Endothelial cell of umbilical vein (primary cell): ENCODE measurements around the gene CAPN5. TPM values are rescaled to one million over a fixed set of nuclear protein-coding genes. Genes with fewer than 3 reads are reported as not detected.

Source experiments
- BruUV-seq: library from RNA; stranded (reverse); fragments of 400-500 nt; replicated peaks from 2 replicates; lab custom pipeline; 2021; lab: Mats Ljungman, UMichigan
- CTCF ChIA-PET: fragments of 300-600, 350-600 bp; sonication (Branson Sonifier 250); formaldehyde crosslinking; loops from one replicate; lab custom pipeline; 2021; ENCODE audit warnings: antibody characterized with exemption, inconsistent platforms; lab: Charles Lee
- POLR2A ChIA-PET: fragments of 300-600, 350-600 bp; sonication (Branson Sonifier 250); formaldehyde crosslinking; loops from one replicate; lab custom pipeline; 2021; ENCODE audit warnings: antibody characterized with exemption, inconsistent platforms; lab: Charles Lee
- DNase-seq: peaks from one replicate; pipeline ENCODE4 v3.0.0-alpha.2; 2011; ENCODE audit warnings: low read depth, low spot score
- FAIRE-seq: peaks from 2 replicates; lab custom pipeline; 2011; peaks lifted over from hg19 to GRCh38; lab: Jason Lieb, UNC
- H2AFZ ChIP-seq: 2 replicates; pipeline ENCODE4 v1.6.0; 2012; ENCODE audit warnings: low read depth, low read length, control low read depth, inconsistent platforms
- H3K27ac ChIP-seq: 2 replicates; pipeline ENCODE4 v1.5.1; 2011; ENCODE audit warnings: low read depth, mild to moderate bottlenecking, control low read depth, low read length, moderate library complexity; ENCODE audit not compliant: insufficient read depth
- H3K27me3 ChIP-seq, 2 experiments: 2 replicates each; pipeline versions ENCODE4 v1.6.0 to v1.6.1; 2011; ENCODE audit warnings: low read length in 2 of 2, mixed read lengths in 1 of 2; ENCODE audit not compliant: control insufficient read depth in 2 of 2, insufficient read depth in 2 of 2
- H3K36me3 ChIP-seq, 2 experiments: 2 replicates in 1 of 2; 3 replicates in 1 of 2; pipeline ENCODE4 v1.5.1; 2011; ENCODE audit warnings: low read length in 2 of 2, mild to moderate bottlenecking in 1 of 2, moderate library complexity in 1 of 2; ENCODE audit not compliant: control insufficient read depth in 2 of 2, insufficient read depth in 2 of 2; ENCODE audit errors: extremely low read depth in 1 of 2
- H3K4me1 ChIP-seq: 3 replicates; pipeline ENCODE4 v1.5.1; 2011; ENCODE audit warnings: mild to moderate bottlenecking, low read length; ENCODE audit not compliant: control insufficient read depth, insufficient read depth; ENCODE audit errors: extremely low read depth
- H3K4me2 ChIP-seq: 2 replicates; pipeline ENCODE4 v1.6.1; 2011; ENCODE audit warnings: low read length, control low read depth, mixed read lengths; ENCODE audit not compliant: insufficient read depth
- H3K4me3 ChIP-seq, 3 experiments: fragments of 200-600 bp in 1 of 3; sonication (generic), shearing (Covaris generic) in 1 of 3; replicated peaks in 1 of 3; 2 replicates each; pipeline ENCODE4 v1.5.1; 2011 to 2016; ENCODE audit warnings: control low read depth in 3 of 3, low read length in 3 of 3, mild to moderate bottlenecking in 2 of 3, inconsistent platforms in 1 of 3, low read depth in 1 of 3, moderate library complexity in 1 of 3; ENCODE audit not compliant: insufficient read depth in 1 of 3
- H3K79me2 ChIP-seq: 2 replicates; pipeline ENCODE4 v1.6.0; 2012; ENCODE audit warnings: low read length, inconsistent platforms; ENCODE audit not compliant: control insufficient read depth, insufficient read depth
- H3K9ac ChIP-seq: replicated peaks from 2 replicates; pipeline ENCODE3; 2011; ENCODE audit warnings: low read length, control low read depth; ENCODE audit not compliant: insufficient read depth; ENCODE audit errors: extremely low read depth
- H3K9me1 ChIP-seq: replicated peaks from 3 replicates; pipeline ENCODE4 v1.6.0; 2011; ENCODE audit warnings: mild to moderate bottlenecking, low read length; ENCODE audit not compliant: control insufficient read depth, insufficient read depth; ENCODE audit errors: extremely low read depth
- H3K9me3 ChIP-seq: replicated peaks from 2 replicates; pipeline ENCODE4 v1.5.1; 2012; ENCODE audit warnings: low read length, inconsistent platforms; ENCODE audit not compliant: control insufficient read depth, insufficient read depth
- H4K20me1 ChIP-seq: replicated peaks from 2 replicates; pipeline ENCODE3; 2011; ENCODE audit warnings: mild to moderate bottlenecking, low read length; ENCODE audit not compliant: control insufficient read depth, insufficient read depth; ENCODE audit errors: extremely low read depth
- CTCF ChIP-seq, 2 donors: IDR thresholded peaks; 1 replicate in 1 of 2; 2 replicates in 1 of 2; pipeline ENCODE4 v1.5.1; 2011; ENCODE audit warnings: low read length in 2 of 2, mild to moderate bottlenecking in 2 of 2, moderate library complexity in 2 of 2, control low read depth in 1 of 2, inconsistent platforms in 1 of 2, low read depth in 1 of 2; ENCODE audit not compliant: insufficient read depth in 1 of 2; ENCODE audit errors: extremely low read depth in 1 of 2
- EZH2 ChIP-seq: IDR thresholded peaks from 2 replicates; pipeline ENCODE4 v1.6.1; 2012; ENCODE audit warnings: borderline replicate concordance, low read depth, mild to moderate bottlenecking, moderate library complexity, low read length, inconsistent platforms; ENCODE audit not compliant: severe bottlenecking
- FOS ChIP-seq: IDR thresholded peaks from 2 replicates; pipeline ENCODE4 v1.6.1; 2011; ENCODE audit warnings: mild to moderate bottlenecking, low read length, moderate library complexity, borderline replicate concordance; ENCODE audit not compliant: insufficient read depth
- GATA2 ChIP-seq: IDR thresholded peaks from 2 replicates; pipeline ENCODE4 v1.7.0; 2011; ENCODE audit warnings: low read depth, mild to moderate bottlenecking, moderate library complexity, mixed read lengths, low read length; ENCODE audit not compliant: insufficient read length, insufficient read depth
- JUN ChIP-seq: IDR thresholded peaks from 2 replicates; pipeline ENCODE4 v1.6.1; 2011; ENCODE audit warnings: borderline replicate concordance, low read depth; ENCODE audit not compliant: insufficient read length, insufficient read depth
- MAX ChIP-seq: IDR thresholded peaks from 2 replicates; pipeline ENCODE4 v1.6.1; 2011; ENCODE audit not compliant: insufficient read depth, insufficient read length
- MYC ChIP-seq: IDR thresholded peaks from one replicate; pipeline ENCODE4 v1.6.1; 2011; ENCODE audit warnings: mild to moderate bottlenecking, low read depth, low read length
- POLR2A ChIP-seq: IDR thresholded peaks from 2 replicates; pipeline ENCODE4 v1.6.1; 2012; ENCODE audit warnings: low read depth, mild to moderate bottlenecking, control low read depth, low read length
- POLR2AphosphoS5 ChIP-seq: IDR thresholded peaks from 2 replicates; pipeline ENCODE4 v1.6.1; 2012; ENCODE audit warnings: low read depth, mild to moderate bottlenecking, control low read depth, low read length, moderate library complexity; ENCODE audit not compliant: insufficient read depth
- dilution Hi-C: fragments of 300-500 bp; cut with MboI; formaldehyde crosslinking; loops from one replicate; pipeline ENCODE4 v1.15.0; 2019; ENCODE audit warnings: low sequenced_read_pairs; ENCODE audit not compliant: extremely low pct_ligation_motif_present
- intact Hi-C: fragments of 100-400 bp; cut with micrococcal nuclease; formaldehyde crosslinking; loops from one replicate; pipeline ENCODE4 v1.10.0; 2022
- polyA plus RNA-seq, 4 experiments: library from polyadenylated mRNA; depleted of rRNA in 3 of 4; stranded (reverse) in 3 of 4; unstranded in 1 of 4; fragments of >200 nt; gene quantifications; 2 replicates each; pipeline versions ENCODE4 v1.2.1 to v1.2.3, GENCODE V29; 2011 to 2012; ENCODE audit warnings: missing spikeins in 1 of 4
- total RNA-seq: library from RNA; stranded (reverse); gene quantifications from 2 replicates; pipeline ENCODE4 v1.2.3, GENCODE V29; 2021

The CAPN5 gene
- total and polyA plus RNA-seq, 2 donors (not counting 3 experiments of a cell fraction or from before 2014, with no cell fraction given) = 15.0 to 17.0 TPM

- intact Hi-C loops = loop anchor here (1.0 kb wide), 2 partner anchors 9 to 16 kb away; partner anchors contain the start of gene CAPN5
- FAIRE-seq (no peak), DNase-seq (no peak)
- POLR2A ChIA-PET = interaction anchor here (0.6 to 1.3 kb wide), 4 partner anchors 9 to 35 kb away, joined by 3 to 6 read pairs (median 5); partner anchors contain the start of gene CAPN5
- TF ChIP-seq MYC = no peak
- TF ChIP-seq POLR2A = no peak
- TF ChIP-seq FOS = no peak
- TF ChIP-seq JUN = no peak
- TF ChIP-seq MAX = no peak
- TF ChIP-seq EZH2 = no peak
- TF ChIP-seq CTCF (IDR thresholded peaks at IDR 0.05; ENCODE audit: extremely low read depth in 1 of 2, insufficient read depth in 1 of 2, low read depth in 1 of 2, low read length in 2 of 2) = no peak
- TF ChIP-seq POLR2AphosphoS5 = no peak
- TF ChIP-seq GATA2 = no peak
- Histone ChIP-seq H4K20me1 (no peaks in the 10 kb centered on the region), H3K9me1 (no peaks in the 10 kb centered on the region), H3K27me3 (no peaks in the 10 kb centered on the region), H3K4me2 (peak overlapping the region; percentile 32), H3K4me3 (peak overlapping the region in 1 of 3 experiments; percentile 5), H3K27ac (no peak overlapping the region), H3K4me1 (peaks cover 14% of the 10 kb centered on the region), H3K36me3 (no peaks in the 10 kb centered on the region), H3K9me3 (no peaks in the 10 kb centered on the region), H3K9ac (no peak overlapping the region), H3K79me2 (no peaks in the 10 kb centered on the region), H2AFZ (peak overlapping the region; percentile 46)
- dilution Hi-C loops = no loop called here
- CTCF ChIA-PET = interaction anchor here (0.8 to 4.6 kb wide), 16 partner anchors 9 to 359 kb away, joined by 3 to 98 read pairs (median 4); partner anchors contain the start of gene CAPN5
- BruUV-seq = no TSS peak
Observed at GRCh38 chr11:77081976-77082836, 15.4 kb downstream of the CAPN5 start.
